GM12873 (cell line): Measurements from ENCODE around the gene OR2J1.

Experiments
- CTCF ChIP-seq: IDR thresholded peaks from 2 replicates; pipeline ENCODE4 v1.5.1; 2012; ENCODE audit warnings: low read depth, mild to moderate bottlenecking, moderate library complexity, low read length, control low read depth; ENCODE audit not compliant: insufficient read depth; ENCODE audit errors: missing control alignments

Gene OR2J1

DNA sequence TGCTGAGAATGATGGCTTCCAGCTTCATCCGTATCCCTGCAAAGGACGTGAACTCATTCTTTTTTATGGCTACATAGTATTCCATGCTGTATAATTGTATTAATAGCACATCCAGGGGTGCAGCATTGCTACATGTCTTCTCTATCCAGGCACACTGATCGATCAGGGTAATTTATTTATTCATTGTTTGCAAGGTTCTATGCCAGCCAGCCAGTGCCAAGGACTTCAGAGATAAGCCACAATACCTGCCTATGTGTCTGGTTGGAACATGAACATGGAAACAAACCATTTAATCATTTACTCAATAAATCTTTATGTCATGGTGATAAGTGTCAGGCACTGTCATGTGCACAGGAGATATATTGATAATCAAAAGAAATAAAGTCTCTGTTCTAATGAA lies 6.3 kb upstream of the OR2J1 start:
- TF ChIP-seq CTCF = no peak

- no peak for TF ChIP-seq CTCF
Observed at GRCh38 chr6:29097803-29098202, 1.5 kb upstream of the OR2J1 start.

GRCh38 chr6:29107758-29108157 lies 8.5 kb downstream of the OR2J1 start, which contains the start of gene OR2J3:
OR2J3 (plus strand) TSS chr6:29108058; CDS start chr6:29111891, 3,833 bp downstream.
- TF ChIP-seq CTCF = no peak

DNA sequence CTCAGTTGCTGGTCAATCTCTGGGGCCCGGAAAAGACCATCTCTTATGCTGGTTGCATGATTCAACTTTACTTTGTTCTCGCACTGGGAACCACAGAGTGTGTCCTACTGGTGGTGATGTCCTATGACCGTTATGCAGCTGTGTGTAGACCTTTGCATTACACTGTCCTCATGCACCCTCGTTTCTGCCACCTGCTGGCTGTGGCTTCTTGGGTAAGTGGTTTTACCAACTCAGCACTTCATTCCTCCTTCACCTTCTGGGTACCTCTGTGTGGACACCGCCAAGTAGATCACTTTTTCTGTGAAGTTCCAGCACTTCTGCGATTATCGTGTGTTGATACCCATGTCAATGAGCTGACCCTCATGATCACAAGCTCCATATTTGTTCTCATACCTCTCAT lies 12.8 kb downstream of the OR2J1 start:
- TF ChIP-seq CTCF = peak; percentile 25

GRCh38 chr6:29129326-29130012 lies 30.2 kb downstream of the OR2J1 start:
- TF ChIP-seq CTCF = no peak

- no peak for TF ChIP-seq CTCF
Observed at GRCh38 chr6:29130644-29131043, 31.4 kb downstream of the OR2J1 start.

DNA sequence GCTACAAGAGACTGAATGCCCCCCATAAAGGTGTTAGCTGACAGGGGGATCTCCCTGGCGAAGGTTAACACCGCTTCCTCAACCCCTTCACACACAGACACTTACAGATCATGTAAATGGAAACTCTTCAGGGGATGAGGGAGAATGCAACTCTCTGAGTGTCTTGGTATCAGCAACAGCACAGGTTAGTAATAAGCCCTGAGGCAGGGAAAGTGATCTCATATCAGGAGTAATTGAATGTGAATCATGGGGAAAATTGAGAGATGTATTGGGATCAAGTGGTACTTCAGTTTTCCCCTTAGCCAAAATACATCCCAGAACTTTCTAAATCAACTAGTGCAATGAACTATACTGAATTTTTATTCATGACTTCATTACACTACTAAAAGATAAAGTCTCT lies 32.4 kb downstream of the OR2J1 start:
- TF ChIP-seq CTCF = no peak

DNA sequence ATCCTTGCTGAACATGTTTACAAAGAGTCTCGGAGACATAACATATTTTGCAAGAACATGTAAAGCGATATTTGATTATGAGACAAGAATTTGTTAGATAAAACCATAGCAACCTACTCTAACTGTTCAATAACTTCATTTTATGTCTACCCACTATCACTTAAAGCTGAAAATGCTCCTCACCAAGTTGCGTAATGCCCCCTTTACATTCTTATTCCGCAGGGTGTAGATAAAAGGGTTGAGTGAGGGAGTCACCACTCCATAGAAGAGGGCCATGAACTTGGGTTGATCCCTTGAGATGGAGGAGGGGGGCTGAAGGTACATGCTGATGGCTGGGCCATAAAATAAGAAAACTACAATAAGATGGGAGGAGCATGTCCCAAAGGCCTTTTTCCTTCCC lies 38.4 kb downstream of the OR2J1 start:
- no peak for TF ChIP-seq CTCF
